Gastrocnemius medialis (tissue), 4 donors: ENCODE data around the gene CTTNBP2.

Experiments used
- CTCF ChIP-seq, 5 experiments: fragments of 450-650 bp in 3 of 5; fragments of 200-600 bp in 2 of 5; sonication (generic) in 2 of 5; IDR thresholded peaks in 4 of 5; conservative IDR thresholded peaks in 1 of 5; 1 replicate in 4 of 5; 2 replicates in 1 of 5; pipeline ENCODE4 v1.5.1; 2016 to 2019; ENCODE audit warnings: antibody characterized with exemption in 5 of 5, mild to moderate bottlenecking in 3 of 5, moderate library complexity in 3 of 5
- POLR2A ChIP-seq, 2 donors: fragments of 450-650 bp; IDR thresholded peaks; one replicate each; pipeline ENCODE4 v1.6.1; 2017; ENCODE audit warnings: antibody characterized with exemption in 2 of 2, mild to moderate bottlenecking in 2 of 2, moderate library complexity in 2 of 2

GRCh38 chr7:117871778-117872538 is 1.3 kb downstream of the CTTNBP2 start:
- TF ChIP-seq POLR2A (IDR thresholded peaks at IDR 0.05) (no peak), CTCF (IDR thresholded peaks at IDR 0.05 in 4 of 5, conservative IDR thresholded peaks at IDR 0.05 in 1 of 5) (no peak)
